GM12891 (cell line): Measurements from ENCODE around the gene PLPP1.

Experiments
- POLR2A ChIP-seq: IDR thresholded peaks from 2 replicates; pipeline ENCODE4 v1.6.1; 2011; ENCODE audit warnings: low read depth, low read length, control low read depth
- TAF1 ChIP-seq: IDR thresholded peaks from 2 replicates; pipeline ENCODE4 v1.6.1; 2011; ENCODE audit warnings: low read depth, low read length, control low read depth

GRCh38 chr5:55459572-55459971, 75.2 kb downstream of the PLPP1 start:
- no peak for TF ChIP-seq POLR2A
- no peak for TF ChIP-seq TAF1
